OCI-LY1 (cell line): ENCODE results near the gene TRIO.

Source experiments
- EZH2 ChIP-seq: fragments of 200-600 bp; sonication (generic), shearing (Covaris generic); IDR thresholded peaks from 2 replicates; pipeline ENCODE4 v1.8.0; 2017; ENCODE audit warnings: borderline replicate concordance, mixed run types, mild to moderate bottlenecking, antibody characterized with exemption, low read length, moderate library complexity, mixed read lengths
- TF ChIP-seq, protein P1 (sequence below): fragments of 200-600 bp; sonication (generic), shearing (Covaris generic); IDR thresholded peaks from 2 replicates; pipeline ENCODE4 v1.5.1; 2017; ENCODE audit warnings: mild to moderate bottlenecking, antibody characterized with exemption, low read length, moderate library complexity, mixed read lengths

DNA sequence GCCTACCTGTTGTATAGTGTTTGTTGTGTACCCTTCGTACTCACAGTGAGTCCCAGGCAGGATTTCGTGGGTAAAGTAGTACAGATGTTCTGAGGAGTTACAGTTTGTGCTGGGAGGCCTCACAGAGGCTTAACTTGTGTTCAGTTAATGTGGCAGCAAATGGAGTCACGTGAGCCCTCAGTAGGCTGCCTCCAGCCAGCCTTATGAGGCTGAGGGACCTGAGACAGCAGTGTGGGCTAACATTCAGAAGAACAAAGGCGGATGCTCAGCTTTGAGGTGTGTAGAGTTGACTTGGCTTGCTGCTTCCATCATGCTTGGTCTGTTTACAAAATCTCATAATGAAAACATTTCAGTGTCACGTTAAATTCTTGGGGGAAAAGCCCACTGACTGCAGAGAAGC lies 118.1 kb downstream of the TRIO start:
- TF ChIP-seq, protein P1, sequence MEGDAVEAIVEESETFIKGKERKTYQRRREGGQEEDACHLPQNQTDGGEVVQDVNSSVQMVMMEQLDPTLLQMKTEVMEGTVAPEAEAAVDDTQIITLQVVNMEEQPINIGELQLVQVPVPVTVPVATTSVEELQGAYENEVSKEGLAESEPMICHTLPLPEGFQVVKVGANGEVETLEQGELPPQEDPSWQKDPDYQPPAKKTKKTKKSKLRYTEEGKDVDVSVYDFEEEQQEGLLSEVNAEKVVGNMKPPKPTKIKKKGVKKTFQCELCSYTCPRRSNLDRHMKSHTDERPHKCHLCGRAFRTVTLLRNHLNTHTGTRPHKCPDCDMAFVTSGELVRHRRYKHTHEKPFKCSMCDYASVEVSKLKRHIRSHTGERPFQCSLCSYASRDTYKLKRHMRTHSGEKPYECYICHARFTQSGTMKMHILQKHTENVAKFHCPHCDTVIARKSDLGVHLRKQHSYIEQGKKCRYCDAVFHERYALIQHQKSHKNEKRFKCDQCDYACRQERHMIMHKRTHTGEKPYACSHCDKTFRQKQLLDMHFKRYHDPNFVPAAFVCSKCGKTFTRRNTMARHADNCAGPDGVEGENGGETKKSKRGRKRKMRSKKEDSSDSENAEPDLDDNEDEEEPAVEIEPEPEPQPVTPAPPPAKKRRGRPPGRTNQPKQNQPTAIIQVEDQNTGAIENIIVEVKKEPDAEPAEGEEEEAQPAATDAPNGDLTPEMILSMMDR, result no peak
- TF ChIP-seq EZH2, result no peak
